Esophagus squamous epithelium (tissue), 5 donors: Measurements from ENCODE around the gene LRRC32. TPM values are rescaled to one million over a fixed set of nuclear protein-coding genes. Genes with fewer than 3 reads are reported as not detected.

Source experiments
- DNase-seq: peaks from one replicate; lab custom pipeline; 2025; lab: John Stamatoyannopoulos, UW
- H3K27ac ChIP-seq, 4 donors: fragments of 200-600 bp; sonication (generic); one replicate each; pipeline ENCODE4 v1.5.1; 2016 to 2019; ENCODE audit warnings: mild to moderate bottlenecking in 1 of 4
- H3K27me3 ChIP-seq, 4 donors: fragments of 200-600 bp; sonication (generic); 1 replicate in 3 of 4; 2 replicates in 1 of 4; pipeline versions ENCODE4 v1.5.1 to v1.6.0; 2017 to 2021; ENCODE audit warnings: antibody characterized with exemption in 1 of 4
- H3K36me3 ChIP-seq, 3 donors: fragments of 200-600 bp; sonication (generic); one replicate each; pipeline ENCODE4 v1.5.1; 2016 to 2019
- H3K4me1 ChIP-seq, 3 donors: fragments of 200-600 bp; sonication (generic); one replicate each; pipeline ENCODE4 v1.5.1; 2017 to 2019
- H3K4me3 ChIP-seq, 4 donors: fragments of 200-600 bp; sonication (generic); 1 replicate in 3 of 4; 2 replicates in 1 of 4; pipeline ENCODE4 v1.5.1; 2016 to 2019; ENCODE audit warnings: mild to moderate bottlenecking in 2 of 4, moderate library complexity in 1 of 4
- H3K9me3 ChIP-seq, 3 donors: fragments of 200-600 bp; sonication (generic); one replicate each; pipeline ENCODE4 v1.5.1; 2016 to 2019
- POLR2A ChIP-seq, 4 donors: fragments of 450-650 bp; IDR thresholded peaks; one replicate each; pipeline ENCODE4 v1.6.1; 2017; ENCODE audit warnings: antibody characterized with exemption in 4 of 4, mild to moderate bottlenecking in 4 of 4, moderate library complexity in 3 of 4
- WGBS, 2 donors: methylation state at CpG; one replicate each; pipeline ENCODE4 v1.1.5; 2018; 5-methylcytosine and 5-hydroxymethylcytosine counted together
- intact Hi-C: fragments of 100-400 bp; cut with DNase I; formaldehyde crosslinking; loops from one replicate; pipeline ENCODE4 v1.15.0; 2022
- total RNA-seq, 4 donors: library from RNA; depleted of rRNA; stranded (reverse); fragments of >200 nt; gene quantifications; one replicate each; pipeline ENCODE4 v1.1.0, GENCODE V29; 2016
- TF ChIP-seq, protein P1 (sequence below), 6 experiments: fragments of 450-650 bp in 4 of 6; fragments of 200-600 bp in 2 of 6; sonication (generic) in 2 of 6; IDR thresholded peaks; one replicate each; pipeline ENCODE4 v1.5.1; 2016 to 2019; ENCODE audit warnings: antibody characterized with exemption in 6 of 6, mild to moderate bottlenecking in 4 of 6, moderate library complexity in 4 of 6
- donor health status: DM: yes; HTN: yes; CAD: no.

Gene LRRC32
- total RNA-seq, 4 donors from 2014 or later: 3.0 to 23.4 (median 8.5) TPM

DNA sequence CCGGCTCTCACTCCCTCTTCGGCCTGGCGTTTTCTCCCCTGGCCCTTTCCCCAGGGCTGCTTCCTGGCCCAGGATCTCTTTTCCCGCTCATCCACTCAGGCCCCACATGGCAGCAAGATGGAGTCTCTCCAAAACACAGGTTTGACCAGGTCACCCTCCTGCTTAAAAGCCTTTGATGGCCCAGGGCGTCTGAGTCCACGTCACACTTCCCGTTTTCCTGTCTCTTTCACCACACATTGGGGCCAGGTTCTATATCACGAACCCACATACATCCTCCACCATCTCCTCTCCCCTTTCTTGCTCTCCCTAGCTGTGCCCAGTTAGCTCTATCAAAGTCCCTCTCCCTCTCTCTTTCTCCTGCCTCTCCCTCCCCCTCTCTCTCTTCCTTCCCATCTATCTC is 7.8 kb upstream of the LRRC32 start:
- Histone ChIP-seq H3K4me3 (no peak overlapping the region), H3K27ac (no peak overlapping the region), H3K4me1 (peaks cover 0 to 15% (median 10%) of the 10 kb centered on the region in 3 donors), H3K36me3 (no peaks in the 10 kb centered on the region), H3K27me3 (peaks cover 0 to 27% (median 0%) of the 10 kb centered on the region in 4 donors), H3K9me3 (no peaks in the 10 kb centered on the region)
- TF ChIP-seq POLR2A (IDR thresholded peaks at IDR 0.05): no peak
- TF ChIP-seq, protein P1, sequence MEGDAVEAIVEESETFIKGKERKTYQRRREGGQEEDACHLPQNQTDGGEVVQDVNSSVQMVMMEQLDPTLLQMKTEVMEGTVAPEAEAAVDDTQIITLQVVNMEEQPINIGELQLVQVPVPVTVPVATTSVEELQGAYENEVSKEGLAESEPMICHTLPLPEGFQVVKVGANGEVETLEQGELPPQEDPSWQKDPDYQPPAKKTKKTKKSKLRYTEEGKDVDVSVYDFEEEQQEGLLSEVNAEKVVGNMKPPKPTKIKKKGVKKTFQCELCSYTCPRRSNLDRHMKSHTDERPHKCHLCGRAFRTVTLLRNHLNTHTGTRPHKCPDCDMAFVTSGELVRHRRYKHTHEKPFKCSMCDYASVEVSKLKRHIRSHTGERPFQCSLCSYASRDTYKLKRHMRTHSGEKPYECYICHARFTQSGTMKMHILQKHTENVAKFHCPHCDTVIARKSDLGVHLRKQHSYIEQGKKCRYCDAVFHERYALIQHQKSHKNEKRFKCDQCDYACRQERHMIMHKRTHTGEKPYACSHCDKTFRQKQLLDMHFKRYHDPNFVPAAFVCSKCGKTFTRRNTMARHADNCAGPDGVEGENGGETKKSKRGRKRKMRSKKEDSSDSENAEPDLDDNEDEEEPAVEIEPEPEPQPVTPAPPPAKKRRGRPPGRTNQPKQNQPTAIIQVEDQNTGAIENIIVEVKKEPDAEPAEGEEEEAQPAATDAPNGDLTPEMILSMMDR (IDR thresholded peaks at IDR 0.05): no peak
- whole genome bisulfite sequencing, 2 donors: 75 to 86% methylated on average over 8 of the region's 8 CpGs
- intact Hi-C loops: loop anchor here (10.0 kb wide), 1 partner anchor 124 kb away; no protein-coding TSS in a partner anchor
- no peak for DNase-seq

DNA sequence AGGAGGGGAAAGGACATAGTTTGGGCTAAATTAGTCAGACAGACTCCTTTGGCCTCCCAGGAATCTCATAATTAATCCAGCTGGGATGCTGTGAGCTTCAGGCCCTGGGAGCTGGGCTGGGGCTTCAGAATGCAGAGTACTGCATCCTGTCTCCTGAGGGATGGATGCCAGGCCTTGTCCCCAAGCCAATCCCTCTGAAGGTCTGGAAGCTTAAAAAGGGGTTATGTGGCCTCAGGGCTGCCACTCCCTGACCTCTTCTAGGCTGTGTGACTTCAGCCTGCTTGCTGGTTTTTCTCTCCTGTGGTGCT is 6.9 kb upstream of the LRRC32 start:
- Histone ChIP-seq H3K9me3 (no peaks in the 10 kb centered on the region), H3K36me3 (no peaks in the 10 kb centered on the region), H3K4me1 (peaks cover 0 to 25% (median 14%) of the 10 kb centered on the region in 3 donors), H3K27me3 (peaks cover 0 to 21% (median 0%) of the 10 kb centered on the region in 4 donors), H3K4me3 (no peak overlapping the region), H3K27ac (no peak overlapping the region)
- intact Hi-C loops: loop anchor here (10.0 kb wide), 1 partner anchor 123 kb away; no protein-coding TSS in a partner anchor
- DNase-seq: no peak
- TF ChIP-seq POLR2A (IDR thresholded peaks at IDR 0.05): no peak

DNA sequence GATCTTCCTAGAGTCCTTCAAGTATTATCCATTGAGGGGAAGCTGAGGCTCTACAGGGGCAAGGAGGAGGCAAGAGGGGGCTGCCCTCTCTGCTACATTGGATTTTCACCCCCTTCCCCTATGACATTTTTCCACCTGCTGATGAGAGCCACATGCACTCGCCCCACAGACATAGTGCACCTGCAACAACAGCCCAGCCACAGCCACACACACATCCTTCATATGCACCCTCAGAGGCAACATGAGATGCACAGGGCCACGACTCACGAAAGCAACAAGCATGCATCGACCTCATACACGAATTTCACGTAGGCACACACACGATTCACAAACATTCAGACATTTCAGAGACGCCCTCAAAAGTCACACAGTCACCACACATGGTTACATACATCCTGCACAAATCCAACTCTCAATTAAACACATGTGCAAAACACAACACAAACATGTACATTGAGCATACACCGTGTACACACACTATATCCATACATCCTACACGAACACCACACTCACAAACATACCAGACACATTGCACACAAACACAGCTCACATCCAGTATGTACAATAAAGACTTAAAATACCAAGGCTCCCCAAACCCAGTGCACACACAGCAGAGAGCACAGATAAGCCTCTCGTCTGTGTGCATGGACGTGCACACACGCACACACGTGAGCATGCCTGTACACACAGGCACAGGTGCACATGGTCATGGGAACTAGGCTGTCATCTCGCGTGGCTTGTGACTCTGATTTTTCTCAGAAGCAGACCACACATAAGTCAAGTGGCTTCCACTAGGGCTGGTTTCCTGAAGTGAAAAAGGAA is 6.3 kb upstream of the LRRC32 start:
- 81 to 83% methylated on average over 15 to 16 of the region's 16 CpGs for WGBS, 2 donors
- no peak overlapping the region for H3K4me3 ChIP-seq
- peaks cover 0 to 15% (median 0%) of the 10 kb centered on the region in 4 donors for H3K27me3 ChIP-seq
- H3K36me3 ChIP-seq: no peaks in the 10 kb centered on the region
- no peaks in the 10 kb centered on the region for H3K9me3 ChIP-seq
- no peak overlapping the region for H3K27ac ChIP-seq
- TF ChIP-seq, protein P1 (IDR thresholded peaks at IDR 0.05): no peak
- no peak for TF ChIP-seq POLR2A (IDR thresholded peaks at IDR 0.05)
- intact Hi-C loops: loop anchor here (10.0 kb wide), 1 partner anchor 122 kb away; no protein-coding TSS in a partner anchor
- DNase-seq: no peak
- peaks cover 0 to 30% (median 17%) of the 10 kb centered on the region in 3 donors for H3K4me1 ChIP-seq

DNA sequence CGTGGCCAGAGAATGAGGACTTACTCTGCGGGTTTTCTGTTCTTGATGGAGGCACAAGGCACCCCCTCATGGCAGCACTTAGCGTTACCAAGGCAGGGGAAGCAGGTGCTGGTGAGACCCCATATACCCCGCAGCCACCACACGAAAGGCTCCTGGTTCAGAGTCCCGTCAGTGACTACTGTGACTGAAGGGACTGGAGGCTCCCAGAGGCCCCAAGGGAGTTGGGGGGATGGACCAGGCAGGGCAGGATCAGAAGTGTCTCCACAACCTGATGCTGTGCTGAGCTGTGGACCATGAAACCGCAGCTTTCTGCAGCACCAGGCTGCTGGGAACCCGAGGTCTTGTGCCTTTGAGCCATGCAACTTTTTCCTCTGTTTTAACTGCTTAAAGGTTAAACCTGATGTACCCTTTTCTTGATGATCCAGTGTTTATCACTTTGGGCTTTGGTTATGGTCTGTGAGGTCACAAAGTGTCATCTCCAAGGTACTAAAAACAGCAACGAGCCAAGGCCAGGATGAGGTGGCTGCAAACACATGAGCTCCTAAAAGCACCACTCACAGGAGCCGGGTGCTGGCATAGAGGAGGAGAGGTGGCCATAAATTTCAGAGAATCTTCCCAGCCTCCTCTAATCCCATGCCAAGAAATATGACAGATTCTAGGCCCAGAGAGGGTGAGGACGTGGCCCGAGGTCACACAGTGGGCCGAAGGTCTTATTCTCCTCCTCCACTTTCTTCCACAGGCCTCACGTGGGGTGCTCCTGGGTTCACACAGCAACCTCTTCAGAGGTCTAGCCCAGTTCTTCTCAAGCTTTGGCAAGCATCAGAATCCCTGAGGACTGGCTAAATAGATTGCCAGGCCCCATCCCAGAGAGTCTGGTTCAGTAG is 4.2 kb upstream of the LRRC32 start:
- intact Hi-C loops: loop anchor here (10.0 kb wide), 1 partner anchor 120 kb away; no protein-coding TSS in a partner anchor
- Histone ChIP-seq H3K4me1 (peaks cover 12 to 45% (median 28%) of the 10 kb centered on the region in 3 donors), H3K27me3 (peaks cover 0 to 26% (median 0%) of the 10 kb centered on the region in 4 donors), H3K4me3 (no peak overlapping the region), H3K36me3 (no peaks in the 10 kb centered on the region), H3K27ac (no peak overlapping the region), H3K9me3 (no peaks in the 10 kb centered on the region)
- 79% methylated on average over 8 to 12 of the region's 14 CpGs for WGBS, 2 donors
- no peak for DNase-seq
- no peak for TF ChIP-seq POLR2A (IDR thresholded peaks at IDR 0.05)
- TF ChIP-seq, protein P1 (IDR thresholded peaks at IDR 0.05): no peak
